ENCODE data around the gene RASEF. TPM values are rescaled to one million over a fixed set of nuclear protein-coding genes. Genes with fewer than 3 reads are reported as not detected.

Gene RASEF
- total RNA-seq, 1 experiment from 2014 or later = 0.12 TPM

DNA sequence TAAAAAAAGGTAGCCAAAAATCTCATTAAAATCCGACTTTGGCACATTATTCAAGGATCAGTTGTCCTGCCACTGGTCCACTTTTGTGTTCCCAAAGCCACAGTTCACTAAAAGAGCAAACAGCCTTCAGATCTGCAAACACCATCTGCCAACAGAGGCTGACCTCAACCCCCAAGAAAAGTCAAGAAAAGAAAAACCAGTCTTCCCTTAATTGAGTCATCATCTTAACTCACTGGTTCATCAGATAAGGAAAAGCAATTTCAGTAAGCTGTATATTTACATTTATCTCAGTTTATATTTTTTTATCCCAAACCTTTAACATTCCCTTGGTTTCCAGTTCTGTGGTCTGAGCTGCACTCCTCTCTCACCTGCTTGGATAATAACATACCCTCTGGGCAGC, 21.2 kb downstream of the RASEF start (continued):
- TF ChIP-seq, protein P1, sequence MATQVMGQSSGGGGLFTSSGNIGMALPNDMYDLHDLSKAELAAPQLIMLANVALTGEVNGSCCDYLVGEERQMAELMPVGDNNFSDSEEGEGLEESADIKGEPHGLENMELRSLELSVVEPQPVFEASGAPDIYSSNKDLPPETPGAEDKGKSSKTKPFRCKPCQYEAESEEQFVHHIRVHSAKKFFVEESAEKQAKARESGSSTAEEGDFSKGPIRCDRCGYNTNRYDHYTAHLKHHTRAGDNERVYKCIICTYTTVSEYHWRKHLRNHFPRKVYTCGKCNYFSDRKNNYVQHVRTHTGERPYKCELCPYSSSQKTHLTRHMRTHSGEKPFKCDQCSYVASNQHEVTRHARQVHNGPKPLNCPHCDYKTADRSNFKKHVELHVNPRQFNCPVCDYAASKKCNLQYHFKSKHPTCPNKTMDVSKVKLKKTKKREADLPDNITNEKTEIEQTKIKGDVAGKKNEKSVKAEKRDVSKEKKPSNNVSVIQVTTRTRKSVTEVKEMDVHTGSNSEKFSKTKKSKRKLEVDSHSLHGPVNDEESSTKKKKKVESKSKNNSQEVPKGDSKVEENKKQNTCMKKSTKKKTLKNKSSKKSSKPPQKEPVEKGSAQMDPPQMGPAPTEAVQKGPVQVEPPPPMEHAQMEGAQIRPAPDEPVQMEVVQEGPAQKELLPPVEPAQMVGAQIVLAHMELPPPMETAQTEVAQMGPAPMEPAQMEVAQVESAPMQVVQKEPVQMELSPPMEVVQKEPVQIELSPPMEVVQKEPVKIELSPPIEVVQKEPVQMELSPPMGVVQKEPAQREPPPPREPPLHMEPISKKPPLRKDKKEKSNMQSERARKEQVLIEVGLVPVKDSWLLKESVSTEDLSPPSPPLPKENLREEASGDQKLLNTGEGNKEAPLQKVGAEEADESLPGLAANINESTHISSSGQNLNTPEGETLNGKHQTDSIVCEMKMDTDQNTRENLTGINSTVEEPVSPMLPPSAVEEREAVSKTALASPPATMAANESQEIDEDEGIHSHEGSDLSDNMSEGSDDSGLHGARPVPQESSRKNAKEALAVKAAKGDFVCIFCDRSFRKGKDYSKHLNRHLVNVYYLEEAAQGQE (IDR thresholded peaks at IDR 0.05; ENCODE audit: low read depth) = no peak
- TF ChIP-seq TCF7L2 (IDR thresholded peaks at IDR 0.05; ENCODE audit: borderline replicate concordance, extremely low read depth, insufficient read depth, insufficient read length) = no peak
- no peak for TF ChIP-seq CBX3 (IDR thresholded peaks at IDR 0.05; ENCODE audit: low read depth)
- TF ChIP-seq, protein P2, sequence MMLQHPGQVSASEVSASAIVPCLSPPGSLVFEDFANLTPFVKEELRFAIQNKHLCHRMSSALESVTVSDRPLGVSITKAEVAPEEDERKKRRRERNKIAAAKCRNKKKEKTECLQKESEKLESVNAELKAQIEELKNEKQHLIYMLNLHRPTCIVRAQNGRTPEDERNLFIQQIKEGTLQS (IDR thresholded peaks at IDR 0.05) = no peak
- no peak for TF ChIP-seq EGR1 (IDR thresholded peaks at IDR 0.05; ENCODE audit: low read depth)
- no peak for TF ChIP-seq RAD21 (IDR thresholded peaks at IDR 0.05; ENCODE audit: low read depth)
- TF ChIP-seq POLR2AphosphoS5 (IDR thresholded peaks at IDR 0.05; ENCODE audit: low read depth, low read length) = no peak

DNA sequence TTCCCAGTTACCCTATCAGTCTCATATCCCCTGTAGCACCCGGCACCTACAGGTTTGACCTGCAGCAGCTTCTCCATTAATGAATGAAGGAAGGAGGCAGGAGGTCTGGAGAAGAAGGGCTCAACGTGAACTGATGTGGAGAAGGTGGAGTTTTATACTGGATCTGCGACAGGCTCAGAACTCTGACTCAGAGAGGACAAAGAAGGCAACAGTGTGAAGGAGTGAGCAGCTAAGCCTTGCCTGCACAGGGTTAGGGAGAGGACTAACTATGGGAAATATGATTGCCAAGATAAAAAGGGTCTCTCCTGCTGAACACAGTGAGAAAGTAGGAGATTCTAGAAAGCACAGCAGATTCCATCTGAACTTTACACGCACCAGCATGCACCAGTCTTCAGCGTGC, 23.6 kb downstream of the RASEF start:
- CTCF ChIA-PET = no interaction called here

More for the DNA sequence above, 23.6 kb downstream of the RASEF start:
- no peak for TF ChIP-seq EZH2 (IDR thresholded peaks at IDR 0.05)
- TF ChIP-seq CBX3 (IDR thresholded peaks at IDR 0.05; ENCODE audit: low read depth) = no peak
- TF ChIP-seq FOSL1 (IDR thresholded peaks at IDR 0.05; ENCODE audit: low read depth) = no peak
- TF ChIP-seq SIN3A (IDR thresholded peaks at IDR 0.05; ENCODE audit: low read depth) = no peak
- no peak for TF ChIP-seq YY1 (IDR thresholded peaks at IDR 0.05; ENCODE audit: extremely low read depth, insufficient replicate concordance, low read depth, low read length)
- no peak for TF ChIP-seq RAD21 (IDR thresholded peaks at IDR 0.05; ENCODE audit: low read depth)
- no peaks in the 10 kb centered on the region for H3K27me3 ChIP-seq (ENCODE audit: insufficient read depth, low read length)
- no peak overlapping the region for H3K27ac ChIP-seq (ENCODE audit: low read depth, low read length)
- no peaks in the 10 kb centered on the region for H3K9me2 ChIP-seq (ENCODE audit: insufficient read depth)
- RAD21 ChIA-PET (ENCODE audit: low non-redundant PET in 1 of 2, low total read pairs in 2 of 2, uncharacterized antibody in 2 of 2, unreplicated experiment in 2 of 2) = no interaction called here
- H3K36me3 ChIP-seq (ENCODE audit: control insufficient read depth in 1 of 2, insufficient read depth in 2 of 2, low read length in 2 of 2) = no peaks in the 10 kb centered on the region
- no peaks in the 10 kb centered on the region for H3K79me2 ChIP-seq (ENCODE audit: insufficient read depth, low read length)
- H3K9me3 ChIP-seq (ENCODE audit: control insufficient read depth in 1 of 2, insufficient read depth in 1 of 2, low read depth in 1 of 2, low read length in 2 of 2) = no peaks in the 10 kb centered on the region
- no peak overlapping the region for H3K4me3 ChIP-seq (replicated peaks in 1 of 2; ENCODE audit: low read depth in 1 of 2, low read length in 2 of 2)
- H3K4me1 ChIP-seq (ENCODE audit: control insufficient read depth in 1 of 2, insufficient read depth in 2 of 2, low read length in 2 of 2) = no peaks in the 10 kb centered on the region
- no peak for ATAC-seq
- no peak overlapping the region for H3K4me2 ChIP-seq (ENCODE audit: low read length)
- H2AFZ ChIP-seq (ENCODE audit: low read depth, low read length, poor library complexity, severe bottlenecking) = no peak overlapping the region
- DNase-seq (ENCODE audit: low read depth, low spot score) = no peak
- POLR2A ChIA-PET = no interaction called here
- BruUV-seq (replicated peaks) = no TSS peak
- H3K9ac ChIP-seq (ENCODE audit: low read length) = no peak overlapping the region
- H4K20me1 ChIP-seq (ENCODE audit: insufficient read depth) = no peaks in the 10 kb centered on the region
- intact Hi-C loops (cut with micrococcal nuclease) = no loop called here
